ENCODE measurements around the gene BOC.
A peak's percentile ranks its signal among the peaks of the same experiment; 100 is the strongest.

BOC gene

DNA sequence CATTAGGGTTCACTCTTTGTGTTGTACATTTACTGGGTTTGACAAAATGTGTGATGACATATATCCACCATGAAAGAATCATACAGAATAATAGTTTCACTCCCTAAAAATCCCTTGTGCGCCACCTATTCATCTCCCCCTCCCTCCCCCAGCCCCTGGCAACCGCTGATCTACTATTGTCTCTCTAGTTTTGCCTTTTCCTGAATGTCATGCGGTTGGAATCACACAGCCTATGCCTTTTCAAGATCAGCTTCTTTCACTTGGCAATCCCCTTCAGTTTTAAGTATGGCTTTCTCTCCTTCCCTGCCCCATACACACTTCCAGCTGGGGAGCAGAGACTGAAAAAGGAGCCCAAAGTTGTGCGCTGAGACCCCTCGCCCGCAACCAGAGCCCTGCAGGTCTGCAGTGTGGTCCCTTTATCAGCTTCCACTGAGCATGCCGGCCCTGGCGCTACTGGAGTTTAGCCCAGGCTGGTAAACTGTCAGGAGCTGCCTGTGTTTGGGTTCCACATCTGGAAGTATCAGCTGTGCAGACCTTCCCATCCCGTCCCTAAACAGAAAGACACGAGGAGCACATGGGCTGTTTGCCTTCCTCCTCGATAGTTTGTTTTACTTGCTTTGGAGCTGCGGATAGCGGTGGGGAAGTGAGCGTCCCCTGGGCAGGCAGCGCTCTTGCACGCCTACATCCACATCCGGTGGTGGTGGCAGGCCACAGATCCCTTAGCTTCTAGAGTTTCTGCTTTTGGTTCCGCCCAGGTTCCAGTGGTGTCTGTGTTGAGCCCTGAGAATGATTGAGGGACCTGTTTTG lies 12.3 kb downstream of the BOC start:
- no peak overlapping the region for H3K4me3 ChIP-seq (ENCODE audit: low read length)
- no peak for TF ChIP-seq CTCF (IDR thresholded peaks at IDR 0.05; ENCODE audit: insufficient read depth, low read depth, low read length, missing control alignments)
- DNase-seq (ENCODE audit: low read depth): no peak

DNA sequence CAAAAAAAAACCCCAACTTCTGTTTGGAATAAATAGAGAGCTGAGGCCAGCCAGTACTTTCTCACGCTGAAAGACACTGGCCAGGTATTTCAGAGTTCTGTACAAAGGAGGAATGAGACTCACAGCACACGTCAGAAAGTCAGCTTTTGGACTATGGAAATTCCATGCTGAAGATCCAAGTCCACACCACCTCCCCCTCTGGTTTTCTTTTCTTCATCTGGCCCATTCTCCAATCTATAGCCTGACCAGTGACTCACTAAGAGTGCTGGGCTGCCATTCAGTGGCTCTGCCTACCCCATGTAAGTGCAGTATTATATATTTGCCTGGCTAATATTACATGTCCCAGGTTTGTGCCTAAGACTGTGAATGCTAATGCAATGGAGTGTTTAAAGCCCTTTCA lies 13.9 kb downstream of the BOC start:
- no peak for DNase-seq (ENCODE audit: low read depth)
- no peak for TF ChIP-seq CTCF (IDR thresholded peaks at IDR 0.05; ENCODE audit: insufficient read depth, low read depth, low read length, missing control alignments)
- H3K4me3 ChIP-seq (ENCODE audit: low read length): no peak overlapping the region

GRCh38 chr3:113226491-113226890 lies 15.1 kb downstream of the BOC start:
- no peak overlapping the region for H3K4me3 ChIP-seq (ENCODE audit: low read length)
- TF ChIP-seq CTCF (IDR thresholded peaks at IDR 0.05; ENCODE audit: insufficient read depth, low read depth, low read length, missing control alignments): no peak
- DNase-seq (ENCODE audit: low read depth): no peak

DNA sequence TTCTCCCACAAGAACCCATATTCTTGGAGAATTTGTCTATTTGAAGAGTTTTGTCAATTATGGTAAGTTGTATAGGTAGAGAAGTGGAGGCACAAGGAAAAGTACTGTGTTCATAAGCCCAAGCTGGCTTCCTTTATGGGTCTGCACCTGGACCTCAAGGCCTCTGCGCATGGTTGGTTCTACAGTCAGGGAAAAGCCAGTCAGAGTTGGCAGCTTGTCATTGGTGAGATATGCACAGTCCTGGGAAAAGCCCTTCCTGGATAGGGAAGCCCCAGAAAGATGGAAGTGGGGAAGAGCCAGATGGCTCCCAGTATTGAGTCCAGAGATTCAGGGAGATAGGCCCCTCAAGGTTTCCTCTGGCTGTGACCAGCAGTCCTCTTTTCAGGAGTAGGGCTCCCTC lies 15.8 kb downstream of the BOC start:
- H3K4me3 ChIP-seq (ENCODE audit: low read length): no peak overlapping the region
- no peak for TF ChIP-seq CTCF (IDR thresholded peaks at IDR 0.05; ENCODE audit: insufficient read depth, low read depth, low read length, missing control alignments)
- DNase-seq (ENCODE audit: low read depth): no peak

DNA sequence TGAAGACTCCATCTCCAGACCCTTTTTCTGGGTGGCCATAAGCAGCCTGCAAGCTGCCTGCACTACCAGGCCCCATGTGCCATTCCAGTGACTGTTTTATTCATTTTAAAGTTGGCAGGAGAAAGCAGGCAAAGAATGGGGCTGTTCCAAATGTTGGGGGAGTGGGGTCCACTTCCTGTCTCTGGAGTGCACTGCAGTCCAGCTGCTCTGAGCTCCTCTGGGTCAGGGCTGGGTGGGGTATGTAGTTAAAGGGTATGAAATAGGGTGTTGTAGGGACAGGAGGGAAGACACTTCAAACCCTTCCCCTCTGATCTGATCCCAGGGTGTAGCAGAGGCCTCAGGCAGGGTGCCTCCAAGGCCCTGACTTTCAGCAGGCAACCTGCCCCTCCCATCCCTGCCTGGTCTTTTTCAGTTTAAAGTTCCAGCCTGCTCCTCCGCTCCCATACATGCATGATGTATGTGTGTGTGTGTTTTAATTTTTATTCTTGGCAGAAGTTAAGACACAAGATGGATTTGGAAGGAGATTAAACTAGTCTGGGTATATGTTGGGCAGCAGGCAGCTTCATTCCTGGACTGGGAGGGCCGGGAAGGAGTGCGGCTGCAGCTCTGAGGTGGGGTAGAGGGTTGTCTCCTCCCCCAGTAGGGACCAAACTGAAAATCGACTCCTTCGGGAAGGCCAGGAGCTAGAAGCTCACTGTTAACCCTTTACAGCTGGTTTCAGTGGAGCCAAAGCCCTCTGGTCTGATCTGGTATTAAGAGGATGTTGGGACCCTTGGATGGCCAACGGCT lies 17.3 kb downstream of the BOC start:
- no peak for TF ChIP-seq CTCF (IDR thresholded peaks at IDR 0.05; ENCODE audit: insufficient read depth, low read depth, low read length, missing control alignments)
- no peak for DNase-seq (ENCODE audit: low read depth)
- no peak overlapping the region for H3K4me3 ChIP-seq (ENCODE audit: low read length)

DNA sequence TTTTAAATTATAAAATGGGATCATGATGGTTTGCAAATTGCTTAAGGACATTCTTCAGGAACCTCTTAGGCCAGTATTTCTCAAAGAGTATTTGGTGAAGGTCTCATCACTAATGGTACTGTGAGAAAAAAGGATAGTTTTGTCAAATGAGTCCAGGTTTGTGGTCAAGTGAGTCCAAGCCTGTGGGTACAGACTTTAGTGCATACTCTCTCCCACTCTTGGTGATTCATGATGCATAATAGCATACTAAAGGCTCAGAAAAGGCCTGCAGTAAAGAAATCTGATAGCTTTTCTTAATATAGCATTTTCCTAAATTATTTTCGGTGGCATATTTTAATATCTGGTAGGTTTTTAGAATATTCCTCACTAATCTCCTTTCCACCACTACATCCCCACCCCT lies 20.0 kb downstream of the BOC start:
- no peak for TF ChIP-seq CTCF (IDR thresholded peaks at IDR 0.05; ENCODE audit: insufficient read depth, low read depth, low read length, missing control alignments)
- no peak overlapping the region for H3K4me3 ChIP-seq (ENCODE audit: low read length)
- DNase-seq (ENCODE audit: low read depth): peak; percentile 66
